Endothelial cell (in vitro differentiated cells): ENCODE measurements around the gene LYRM7. TPM values are rescaled to one million over a fixed set of nuclear protein-coding genes. Genes with fewer than 3 reads are reported as not detected.

ENCODE experiments used
- DNase-seq: peaks from one replicate; pipeline ENCODE4 v3.0.0; 2021; ENCODE audit warnings: low spot score
- H3K27ac Mint-ChIP-seq: one replicate; pipeline ENCODE4 v1.8.0; 2021; ENCODE audit warnings: mixed read lengths, inconsistent platforms; ENCODE audit not compliant: unreplicated experiment
- H3K27me3 Mint-ChIP-seq: one replicate; pipeline ENCODE4 v1.8.0; 2021; ENCODE audit warnings: mild to moderate bottlenecking, moderate library complexity, mixed read lengths, inconsistent platforms; ENCODE audit not compliant: unreplicated experiment
- H3K36me3 Mint-ChIP-seq: one replicate; pipeline ENCODE4 v1.8.0; 2021; ENCODE audit warnings: mild to moderate bottlenecking, low read depth, mixed read lengths, inconsistent platforms; ENCODE audit not compliant: unreplicated experiment
- H3K4me1 Mint-ChIP-seq: one replicate; pipeline ENCODE4 v1.8.0; 2021; ENCODE audit warnings: mild to moderate bottlenecking, mixed read lengths, inconsistent platforms; ENCODE audit not compliant: unreplicated experiment
- H3K4me3 Mint-ChIP-seq: one replicate; pipeline ENCODE4 v1.8.0; 2021; ENCODE audit warnings: mild to moderate bottlenecking, mixed read lengths, inconsistent platforms; ENCODE audit not compliant: unreplicated experiment
- H3K9me3 Mint-ChIP-seq: one replicate; pipeline ENCODE4 v1.8.0; 2021; ENCODE audit warnings: mixed read lengths, inconsistent platforms; ENCODE audit not compliant: unreplicated experiment
- CTCF ChIP-seq: fragments of 200-600 bp; sonication (generic); IDR thresholded peaks from one replicate; pipeline ENCODE4 v1.5.0; 2021; ENCODE audit warnings: antibody characterized with exemption; ENCODE audit not compliant: unreplicated experiment
- total RNA-seq: library from RNA; stranded (reverse); fragmentation: NEBNext Ultra II Directional; extraction: Animal tissue kit (Norgen Biotek cat#: 25700); gene quantifications from one replicate; pipeline ENCODE4 v1.2.1, GENCODE V29; 2021; ENCODE audit not compliant: unreplicated experiment

The LYRM7 gene
- total RNA-seq, 1 donor from 2014 or later, result 6.3 TPM

GRCh38 chr5:131209506-131210150, 38.9 kb downstream of the LYRM7 start:
- no peak overlapping the region for H3K27ac Mint-ChIP-seq
- no peak overlapping the region for H3K4me3 Mint-ChIP-seq
- peaks cover 1% of the 10 kb centered on the region for H3K27me3 Mint-ChIP-seq
- DNase-seq, result no peak
- H3K36me3 Mint-ChIP-seq, result no peaks in the 10 kb centered on the region
- no peaks in the 10 kb centered on the region for H3K9me3 Mint-ChIP-seq
- H3K4me1 Mint-ChIP-seq, result no peaks in the 10 kb centered on the region
- TF ChIP-seq CTCF, result no peak

- Mint-ChIP-seq H3K4me1 (no peaks in the 10 kb centered on the region), H3K36me3 (no peaks in the 10 kb centered on the region), H3K9me3 (no peaks in the 10 kb centered on the region), H3K27ac (no peak overlapping the region), H3K4me3 (no peak overlapping the region), H3K27me3 (peaks cover 1% of the 10 kb centered on the region)
- TF ChIP-seq CTCF, result no peak
- DNase-seq, result no peak
Observed at GRCh38 chr5:131210151-131210510, 39.4 kb downstream of the LYRM7 start.

- TF ChIP-seq CTCF, result no peak
- Mint-ChIP-seq H3K4me3 (no peak overlapping the region), H3K36me3 (no peaks in the 10 kb centered on the region), H3K27me3 (peaks cover 1% of the 10 kb centered on the region), H3K4me1 (no peaks in the 10 kb centered on the region), H3K9me3 (no peaks in the 10 kb centered on the region), H3K27ac (no peak overlapping the region)
- DNase-seq, result no peak
Observed at GRCh38 chr5:131211669-131212068, 40.9 kb downstream of the LYRM7 start.

GRCh38 chr5:131212471-131213021, 41.8 kb downstream of the LYRM7 start:
- no peaks in the 10 kb centered on the region for H3K4me1 Mint-ChIP-seq
- no peak for DNase-seq
- no peaks in the 10 kb centered on the region for H3K36me3 Mint-ChIP-seq
- no peak for TF ChIP-seq CTCF
- no peak overlapping the region for H3K27ac Mint-ChIP-seq
- peaks cover 1% of the 10 kb centered on the region for H3K27me3 Mint-ChIP-seq
- no peaks in the 10 kb centered on the region for H3K9me3 Mint-ChIP-seq
- H3K4me3 Mint-ChIP-seq, result no peak overlapping the region

GRCh38 chr5:131214609-131215227, 44.0 kb downstream of the LYRM7 start:
- Mint-ChIP-seq H3K4me1 (no peaks in the 10 kb centered on the region), H3K9me3 (no peaks in the 10 kb centered on the region), H3K4me3 (no peak overlapping the region), H3K27me3 (peaks cover 1% of the 10 kb centered on the region), H3K27ac (no peak overlapping the region), H3K36me3 (no peaks in the 10 kb centered on the region)
- TF ChIP-seq CTCF, result no peak
- DNase-seq, result no peak
